K562 (cell line): Measurements from ENCODE around the gene VSTM2B. TPM values are rescaled to one million over a fixed set of nuclear protein-coding genes. Genes with fewer than 3 reads are reported as not detected.
A peak's percentile ranks its signal among the peaks of the same experiment; 100 is the strongest.

ENCODE experiments used
- ATF6 ChIP-seq: sonication (generic); formaldehyde crosslinking; IDR thresholded peaks from 2 replicates; pipeline ENCODE4 v1.4.0; 2020; ENCODE audit warnings: mild to moderate bottlenecking, missing genetic modification reagents
- C11orf30 ChIP-seq: fragments of 450-650 bp; IDR thresholded peaks from 2 replicates; pipeline ENCODE4 v1.6.1; 2016; ENCODE audit warnings: low read depth, mild to moderate bottlenecking
- CLOCK ChIP-seq: fragments of 250-450 bp; sonication (Bioruptor Pico); IDR thresholded peaks from 2 replicates; pipeline ENCODE4 v1.4.0; 2020; ENCODE audit warnings: mild to moderate bottlenecking, moderate library complexity, borderline replicate concordance
- CSDE1 ChIP-seq, 2 experiments: fragments of 450-650 bp; IDR thresholded peaks; 2 replicates each; pipeline ENCODE4 v1.6.1; 2016; ENCODE audit warnings: mild to moderate bottlenecking in 1 of 2
- FOXK1 ChIP-seq: sonication (generic); formaldehyde crosslinking; IDR thresholded peaks from 2 replicates; pipeline ENCODE4 v1.8.0; 2022; ENCODE audit warnings: missing genetic modification reagents, mild to moderate bottlenecking, borderline replicate concordance
- KAT7 ChIP-seq: sonication (generic); formaldehyde crosslinking; IDR thresholded peaks from 2 replicates; pipeline ENCODE4 v1.8.0; 2022; ENCODE audit warnings: missing genetic modification reagents, mild to moderate bottlenecking, borderline replicate concordance
- MCM5 ChIP-seq: fragments of 450-650 bp; IDR thresholded peaks from 2 replicates; pipeline ENCODE4 v1.6.1; 2016; ENCODE audit warnings: low read depth
- NELFE ChIP-seq: IDR thresholded peaks from 2 replicates; pipeline ENCODE4 v1.6.1; 2011; ENCODE audit warnings: mild to moderate bottlenecking; ENCODE audit not compliant: insufficient read depth, insufficient read length
- RBM22 ChIP-seq: fragments of 200-400 bp; formaldehyde crosslinking; IDR thresholded peaks from 2 replicates; pipeline ENCODE4 v1.6.1; 2018; ENCODE audit warnings: low read length, low read depth; ENCODE audit not compliant: poor library complexity, severe bottlenecking
- RBM25 ChIP-seq: fragments of 200-400 bp; formaldehyde crosslinking; IDR thresholded peaks from 2 replicates; pipeline ENCODE4 v1.6.1; 2018; ENCODE audit warnings: low read length, low read depth, moderate library complexity; ENCODE audit not compliant: severe bottlenecking
- SMARCA4 ChIP-seq: fragments of 450-650 bp; IDR thresholded peaks from 2 replicates; pipeline ENCODE4 v1.6.1; 2016
- SRSF9 ChIP-seq: fragments of 200-400 bp; formaldehyde crosslinking; IDR thresholded peaks from 2 replicates; pipeline ENCODE4 v1.6.1; 2017; ENCODE audit warnings: low read depth, low read length, borderline replicate concordance
- TCF7 ChIP-seq: sonication (generic); IDR thresholded peaks from 2 replicates; pipeline ENCODE4 v1.6.1; 2016; ENCODE audit warnings: antibody characterized with exemption, borderline replicate concordance
- THRAP3 ChIP-seq: fragments of 450-650 bp; IDR thresholded peaks from 2 replicates; pipeline ENCODE4 v1.6.1; 2016; ENCODE audit warnings: mild to moderate bottlenecking, inconsistent platforms, borderline replicate concordance
- U2AF1 ChIP-seq: fragments of 200-400 bp; formaldehyde crosslinking; optimal IDR thresholded peaks from 2 replicates; pipeline ENCODE3; 2017; ENCODE audit warnings: mild to moderate bottlenecking, low read depth, low read length, moderate library complexity
- ZBTB12 ChIP-seq: fragments of 250-450 bp; sonication (Bioruptor Pico); IDR thresholded peaks from 2 replicates; pipeline ENCODE4 v1.4.0; 2020
- ZBTB5 ChIP-seq: fragments of 450-650 bp; IDR thresholded peaks from 2 replicates; pipeline ENCODE4 v1.6.1; 2017; ENCODE audit warnings: antibody characterized with exemption
- ZC3H11A ChIP-seq: IDR thresholded peaks from 2 replicates; pipeline ENCODE4 v1.6.1; 2012; ENCODE audit warnings: low read depth, low read length, improper control_type of control experiment
- ZNF24 ChIP-seq: fragments of 450-650 bp; IDR thresholded peaks from 2 replicates; pipeline ENCODE4 v1.6.1; 2016
- polyA plus RNA-seq, 8 experiments: library from polyadenylated mRNA; depleted of rRNA in 4 of 8; stranded (reverse) in 5 of 8; unstranded in 3 of 8; fragments of >200 nt; fragmentation: Nextera tagmentation in 2 of 8; fragmentation: Illumina TruSeq in 1 of 8; extraction: Ambion mirVana in 2 of 8; extraction: Trizol in 1 of 8; gene quantifications; 2 replicates each; pipeline versions ENCODE4 v1.2.1 to v1.2.3, GENCODE V29; 2011 to 2014; ENCODE audit warnings: inconsistent platforms in 1 of 8, missing spikeins in 1 of 8
- total RNA-seq, 7 experiments: library from RNA; depleted of rRNA in 6 of 7; stranded (reverse); fragments of >200 nt in 6 of 7; fragmentation: Illumina TruSeq in 2 of 7; extraction: Trizol in 2 of 7; gene quantifications; 2 replicates each; pipeline versions ENCODE4 v1.2.1 to v1.2.3, GENCODE V29; 2011 to 2021; ENCODE audit warnings: low replicate concordance in 1 of 7

VSTM2B gene
- total and polyA plus RNA-seq, 9 of the 15 experiments (the other 6 are each of a cell fraction or from before 2014, with no cell fraction given): not detected

GRCh38 chr19:29605653-29606419 lies 80.0 kb downstream of the VSTM2B start, which contains the start of gene POP4 (continued):
- TF ChIP-seq SMARCA4: peak; percentile 63; the same call in 1 of the 2 replicates
- peak; percentile 77; the same call in 1 of the 2 replicates for TF ChIP-seq FOXK1 (CRISPR knock-in tag)
- no peak for TF ChIP-seq ATF6
- TF ChIP-seq C11orf30: peak; percentile 100
- no peak for TF ChIP-seq SRSF9
- peak; percentile 36; the same call in 1 of the 2 replicates for TF ChIP-seq KAT7 (CRISPR knock-in tag)
- no peak for TF ChIP-seq CLOCK (CRISPR knock-in tag)
- TF ChIP-seq ZBTB12 (CRISPR knock-in tag): peak; percentile 99
- TF ChIP-seq ZC3H11A: no peak
- TF ChIP-seq CSDE1 (IDR thresholded peaks at IDR 0.05): peak in 1 of 2 experiments; percentile 93; a peak in 2 of 4 replicates
- TF ChIP-seq ZBTB5: no peak
- no peak for TF ChIP-seq ZNF24
- TF ChIP-seq NELFE: no peak
- TF ChIP-seq RBM22: no peak
- no peak for TF ChIP-seq THRAP3
- TF ChIP-seq MCM5: no peak
- TF ChIP-seq TCF7: 0 out of 2 replicates have a peak, but pooled peaks have one; percentile 18
- no peak for TF ChIP-seq U2AF1
- no peak for TF ChIP-seq RBM25
